Spleen (tissue), 11 donors: ENCODE results near the gene IGF2BP1. TPM values are rescaled to one million over a fixed set of nuclear protein-coding genes. Genes with fewer than 3 reads are reported as not detected.

Source experiments
- DNase-seq: peaks from one replicate; pipeline ENCODE4 v3.0.0-alpha.2; 2020
- H3K27ac ChIP-seq, 8 donors: fragments of 200-600 bp; sonication (generic) in 7 of 8; 1 replicate in 4 of 8; 2 replicates in 4 of 8; pipeline versions ENCODE4 v1.5.0 to v1.8.0; 2016 to 2021; ENCODE audit warnings: inconsistent platforms in 4 of 8, mild to moderate bottlenecking in 4 of 8, moderate library complexity in 1 of 8
- H3K27me3 ChIP-seq, 7 donors: fragments of 200-600 bp; sonication (generic) in 6 of 7; replicated peaks in 1 of 7; 1 replicate in 4 of 7; 2 replicates in 3 of 7; pipeline versions ENCODE4 v1.5.0 to v1.8.0; 2016 to 2021; ENCODE audit warnings: inconsistent platforms in 3 of 7, mild to moderate bottlenecking in 1 of 7
- H3K36me3 ChIP-seq, 6 donors: fragments of 200-600 bp; sonication (generic) in 5 of 6; 1 replicate in 4 of 6; 2 replicates in 2 of 6; pipeline versions ENCODE4 v1.5.0 to v1.8.0; 2016 to 2021; ENCODE audit warnings: inconsistent platforms in 2 of 6
- H3K4me1 ChIP-seq, 6 donors: fragments of 200-600 bp; sonication (generic) in 5 of 6; 1 replicate in 3 of 6; 2 replicates in 3 of 6; pipeline versions ENCODE4 v1.5.0 to v1.8.0; 2016 to 2021; ENCODE audit warnings: inconsistent platforms in 3 of 6
- H3K4me3 ChIP-seq, 8 donors: fragments of 200-600 bp; sonication (generic) in 7 of 8; 1 replicate in 4 of 8; 2 replicates in 4 of 8; pipeline versions ENCODE4 v1.5.0 to v1.8.0; 2016 to 2021; ENCODE audit warnings: inconsistent platforms in 4 of 8, mild to moderate bottlenecking in 4 of 8, moderate library complexity in 2 of 8
- H3K9me3 ChIP-seq, 8 donors: fragments of 200-600 bp; sonication (generic) in 7 of 8; 1 replicate in 4 of 8; 2 replicates in 4 of 8; pipeline versions ENCODE4 v1.5.0 to v1.8.0; 2016 to 2021; ENCODE audit warnings: inconsistent platforms in 4 of 8
- POLR2A ChIP-seq, 3 donors: fragments of 450-650 bp; IDR thresholded peaks; one replicate each; pipeline ENCODE4 v1.5.1; 2017; ENCODE audit warnings: antibody characterized with exemption in 3 of 3, mild to moderate bottlenecking in 1 of 3
- POLR2AphosphoS5 ChIP-seq, 3 donors: sonication (generic); formaldehyde crosslinking; IDR thresholded peaks; one replicate each; pipeline ENCODE4 v1.5.1; 2017; ENCODE audit warnings: antibody characterized with exemption in 3 of 3
- WGBS, 5 donors: extraction: QIAGEN DNeasy Blood & Tissue Kit in 3 of 5; methylation state at CpG; one replicate each; pipeline versions ENCODE4 v1.1.5 to v1.1.7; 2013 to 2018; 5-methylcytosine and 5-hydroxymethylcytosine counted together
- intact Hi-C: fragments of 100-400 bp; cut with DNase I; formaldehyde crosslinking; loops from one replicate; pipeline ENCODE4 v1.15.0; 2023; ENCODE audit warnings: low total_unique reads
- polyA plus RNA-seq, 3 donors: library from polyadenylated mRNA; stranded (reverse); fragments of 200-250 nt; gene quantifications; one replicate each; pipeline ENCODE4 v1.2.1, GENCODE V29; 2013
- total RNA-seq, 7 donors: library from RNA; depleted of rRNA in 3 of 7; stranded (reverse); fragments of >200 nt in 3 of 7; fragmentation: NEBNext Ultra II Directional in 4 of 7; extraction: Animal tissue kit (Norgen Biotek cat#: 25700) in 4 of 7; gene quantifications; one replicate each; pipeline versions ENCODE4 v1.1.0 to v1.2.1, GENCODE V29; 2016 to 2021
- TF ChIP-seq, protein P1 (sequence below), 11 experiments: fragments of 200-600 bp in 7 of 11; fragments of 450-650 bp in 4 of 11; sonication (generic) in 4 of 11; IDR thresholded peaks in 8 of 11; conservative IDR thresholded peaks in 3 of 11; 1 replicate in 7 of 11; 2 replicates in 4 of 11; pipeline versions ENCODE4 v1.4.0 to v1.8.0; 2016 to 2021; ENCODE audit warnings: antibody characterized with exemption in 11 of 11, inconsistent platforms in 4 of 11, mild to moderate bottlenecking in 1 of 11
- donor health status: healthy with polysubstance abuse.
- donor health status: DM: no; HTN: no; CAD: no; lungs with moderate emphysema.
- donor health status: DM: no; HTN: no; CAD: no.
- donor health status: Bipolar disorder and iron deficiency.
- donor health status: healthy.
- donor health status: DM: no; HTN: no; CAD: no.
- donor health status: DM: yes; HTN: yes; CAD: no.

IGF2BP1 gene
- total and polyA plus RNA-seq, 10 donors: 0.17 TPM; not detected in 9

GRCh38 chr17:48996722-48997102 lies 473 bp upstream of the IGF2BP1 start:
- 2 to 5% (median 3%) methylated on average over 23 of the region's 23 CpGs for WGBS, 5 donors
- TF ChIP-seq POLR2AphosphoS5 (IDR thresholded peaks at IDR 0.05): no peak
- TF ChIP-seq POLR2A (IDR thresholded peaks at IDR 0.05): no peak
- peaks cover 29 to 100% (median 95%) of the 10 kb centered on the region in 7 donors for H3K27me3 ChIP-seq
- H3K4me1 ChIP-seq: peaks cover 0 to 39% (median 34%) of the 10 kb centered on the region in 6 donors
- peak overlapping the region in 4 of 8 donors; percentile 29 to 66 (median 32) for H3K4me3 ChIP-seq
- no peaks in the 10 kb centered on the region for H3K9me3 ChIP-seq
- no peaks in the 10 kb centered on the region for H3K36me3 ChIP-seq
- no peak overlapping the region for H3K27ac ChIP-seq
- intact Hi-C loops: no loop called here
- DNase-seq: no peak

- no peaks in the 10 kb centered on the region for H3K9me3 ChIP-seq
- 3 to 6% (median 4%) methylated on average over 43 to 63 of the region's 63 CpGs for WGBS, 5 donors
- H3K36me3 ChIP-seq: no peaks in the 10 kb centered on the region
- H3K4me1 ChIP-seq: peaks cover 0 to 39% (median 34%) of the 10 kb centered on the region in 6 donors
- TF ChIP-seq POLR2AphosphoS5 (IDR thresholded peaks at IDR 0.05) (peak in 1 of 3 donors; percentile 1), POLR2A (IDR thresholded peaks at IDR 0.05) (no peak)
- intact Hi-C loops: no loop called here
- H3K27me3 ChIP-seq: peaks cover 39 to 100% (median 96%) of the 10 kb centered on the region in 7 donors
- no peak for DNase-seq
- no peak overlapping the region for H3K27ac ChIP-seq
- H3K4me3 ChIP-seq: peak overlapping the region in 7 of 8 donors; percentile 7 to 66 (median 30)
These were observed 822 bp downstream of the IGF2BP1 start for GRCh38 chr17:48997827-48998586.

DNA sequence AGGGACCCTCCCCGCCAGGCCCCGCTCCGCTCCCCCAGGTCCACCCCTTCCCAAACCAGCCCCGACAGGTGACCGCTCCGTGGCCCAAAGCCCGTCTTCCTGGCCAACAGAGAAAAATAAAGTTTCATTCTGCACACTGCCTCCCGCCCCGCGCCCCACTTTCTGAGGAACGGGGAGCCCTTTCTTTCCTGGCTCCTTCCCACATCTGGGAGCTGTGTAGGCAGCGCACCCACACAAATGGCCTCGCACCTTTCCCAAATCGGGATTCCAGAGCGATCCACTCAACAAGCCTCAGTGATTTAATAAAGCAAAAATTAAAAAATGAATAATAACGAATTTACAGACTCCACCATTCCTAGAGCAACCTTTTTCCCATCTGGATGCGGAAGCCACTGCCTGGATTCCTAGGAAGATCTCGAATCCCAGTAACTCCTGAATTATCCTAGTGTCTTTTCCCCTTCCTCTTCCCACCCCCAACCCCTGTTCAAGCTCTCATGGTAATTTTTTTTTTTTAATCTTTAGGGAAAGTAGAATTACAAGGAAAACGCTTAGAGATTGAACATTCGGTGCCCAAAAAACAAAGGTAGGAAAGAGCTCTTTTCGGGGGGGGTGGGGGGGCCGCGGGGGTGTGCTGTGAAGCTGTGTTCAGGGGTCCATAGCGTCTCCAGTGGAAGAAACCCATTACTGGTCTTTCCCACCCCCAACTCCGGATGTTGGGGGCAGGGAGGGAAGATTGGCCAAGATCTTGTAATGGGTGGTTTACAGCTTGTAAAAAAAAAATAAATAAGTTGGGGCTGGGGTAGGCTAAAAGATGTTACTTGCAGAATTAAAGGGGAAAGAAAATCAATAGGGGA lies 1.6 kb downstream of the IGF2BP1 start:
- WGBS, 5 donors: 8 to 13% (median 9%) methylated on average over 22 to 25 of the region's 25 CpGs
- no peaks in the 10 kb centered on the region for H3K36me3 ChIP-seq

GRCh38 chr17:49000943-49001342 lies 3.8 kb downstream of the IGF2BP1 start:
- intact Hi-C loops: no loop called here
- H3K4me3 ChIP-seq: no peak overlapping the region
- no peak for DNase-seq
- H3K27ac ChIP-seq: no peak overlapping the region
- WGBS, 5 donors: 24 to 69% (median 28%) methylated on average over 1 of the region's 1 CpG
- H3K36me3 ChIP-seq: no peaks in the 10 kb centered on the region
- H3K4me1 ChIP-seq: peaks cover 0 to 34% (median 28%) of the 10 kb centered on the region in 6 donors
- H3K27me3 ChIP-seq: peaks cover 28 to 100% (median 96%) of the 10 kb centered on the region in 7 donors
- H3K9me3 ChIP-seq: no peaks in the 10 kb centered on the region
- TF ChIP-seq POLR2A (IDR thresholded peaks at IDR 0.05) (no peak), POLR2AphosphoS5 (IDR thresholded peaks at IDR 0.05) (no peak)
- TF ChIP-seq, protein P1, sequence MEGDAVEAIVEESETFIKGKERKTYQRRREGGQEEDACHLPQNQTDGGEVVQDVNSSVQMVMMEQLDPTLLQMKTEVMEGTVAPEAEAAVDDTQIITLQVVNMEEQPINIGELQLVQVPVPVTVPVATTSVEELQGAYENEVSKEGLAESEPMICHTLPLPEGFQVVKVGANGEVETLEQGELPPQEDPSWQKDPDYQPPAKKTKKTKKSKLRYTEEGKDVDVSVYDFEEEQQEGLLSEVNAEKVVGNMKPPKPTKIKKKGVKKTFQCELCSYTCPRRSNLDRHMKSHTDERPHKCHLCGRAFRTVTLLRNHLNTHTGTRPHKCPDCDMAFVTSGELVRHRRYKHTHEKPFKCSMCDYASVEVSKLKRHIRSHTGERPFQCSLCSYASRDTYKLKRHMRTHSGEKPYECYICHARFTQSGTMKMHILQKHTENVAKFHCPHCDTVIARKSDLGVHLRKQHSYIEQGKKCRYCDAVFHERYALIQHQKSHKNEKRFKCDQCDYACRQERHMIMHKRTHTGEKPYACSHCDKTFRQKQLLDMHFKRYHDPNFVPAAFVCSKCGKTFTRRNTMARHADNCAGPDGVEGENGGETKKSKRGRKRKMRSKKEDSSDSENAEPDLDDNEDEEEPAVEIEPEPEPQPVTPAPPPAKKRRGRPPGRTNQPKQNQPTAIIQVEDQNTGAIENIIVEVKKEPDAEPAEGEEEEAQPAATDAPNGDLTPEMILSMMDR (IDR thresholded peaks at IDR 0.05 in 8 of 11, conservative IDR thresholded peaks at IDR 0.05 in 3 of 11): no peak

More for the DNA sequence above, 1.6 kb downstream of the IGF2BP1 start:
- intact Hi-C loops: no loop called here
- peaks cover 0 to 42% (median 34%) of the 10 kb centered on the region in 6 donors for H3K4me1 ChIP-seq
- TF ChIP-seq POLR2AphosphoS5 (IDR thresholded peaks at IDR 0.05) (no peak), POLR2A (IDR thresholded peaks at IDR 0.05) (no peak)
- TF ChIP-seq, protein P1 (IDR thresholded peaks at IDR 0.05 in 8 of 11, conservative IDR thresholded peaks at IDR 0.05 in 3 of 11): no peak
- no peak overlapping the region for H3K27ac ChIP-seq
- no peak for DNase-seq
- H3K27me3 ChIP-seq: peaks cover 35 to 100% (median 97%) of the 10 kb centered on the region in 7 donors
- H3K4me3 ChIP-seq: peak overlapping the region in 4 of 8 donors; percentile 2 to 66 (median 26)
- H3K9me3 ChIP-seq: no peaks in the 10 kb centered on the region
